Esophagus mucosa (tissue), 1 donor: ENCODE results near the gene C20orf141. TPM values are rescaled to one million over a fixed set of nuclear protein-coding genes. Genes with fewer than 3 reads are reported as not detected.
"Not testable (repeated sequence)": the region's sequence is repeated elsewhere in the genome, so short reads cannot be mapped to it uniquely, and the experiment has no call there.

Source experiments
- ATAC-seq: fragments of 200-7000 bp; cut with Tn5 transposase; one replicate; pipeline ENCODE4 v1.9.1; 2020
- total RNA-seq: library from RNA; stranded (reverse); gene quantifications from one replicate; pipeline ENCODE4 v1.2.4, GENCODE V29; 2023
- donor health status: DM: yes; HTN: yes; CAD: no.

Gene C20orf141, protein sequence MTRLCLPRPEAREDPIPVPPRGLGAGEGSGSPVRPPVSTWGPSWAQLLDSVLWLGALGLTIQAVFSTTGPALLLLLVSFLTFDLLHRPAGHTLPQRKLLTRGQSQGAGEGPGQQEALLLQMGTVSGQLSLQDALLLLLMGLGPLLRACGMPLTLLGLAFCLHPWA
- not detected for total RNA-seq

DNA sequence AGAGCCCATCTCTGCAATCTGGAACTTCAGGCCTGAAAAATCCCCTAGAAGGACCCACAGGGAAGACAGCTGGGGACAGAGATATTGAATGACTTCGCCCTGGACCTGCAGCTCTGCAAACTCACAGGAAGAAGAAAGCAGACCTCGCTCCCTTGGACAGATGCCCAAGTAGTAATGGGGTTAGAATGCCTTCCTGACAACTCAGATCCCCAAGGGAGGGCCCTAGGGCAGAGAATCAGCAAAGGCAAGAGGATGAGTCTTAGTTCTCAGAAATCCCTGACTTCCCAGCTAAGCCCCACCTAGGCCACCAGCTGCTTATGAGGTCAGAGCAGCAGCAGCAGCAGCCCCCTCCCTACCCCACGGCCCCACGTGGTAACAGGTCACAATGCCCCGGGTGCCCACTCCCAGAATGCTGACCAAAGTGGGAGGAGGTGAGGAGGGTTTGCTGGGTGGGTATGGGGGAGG, at the start of gene C20orf141:
Gene C20orf141 (plus strand): TSS at position 401 of the 465 bp plus-strand sequence. CDS start 198 bp downstream, outside the sequence.
- ATAC-seq, result peak; percentile 55

DNA sequence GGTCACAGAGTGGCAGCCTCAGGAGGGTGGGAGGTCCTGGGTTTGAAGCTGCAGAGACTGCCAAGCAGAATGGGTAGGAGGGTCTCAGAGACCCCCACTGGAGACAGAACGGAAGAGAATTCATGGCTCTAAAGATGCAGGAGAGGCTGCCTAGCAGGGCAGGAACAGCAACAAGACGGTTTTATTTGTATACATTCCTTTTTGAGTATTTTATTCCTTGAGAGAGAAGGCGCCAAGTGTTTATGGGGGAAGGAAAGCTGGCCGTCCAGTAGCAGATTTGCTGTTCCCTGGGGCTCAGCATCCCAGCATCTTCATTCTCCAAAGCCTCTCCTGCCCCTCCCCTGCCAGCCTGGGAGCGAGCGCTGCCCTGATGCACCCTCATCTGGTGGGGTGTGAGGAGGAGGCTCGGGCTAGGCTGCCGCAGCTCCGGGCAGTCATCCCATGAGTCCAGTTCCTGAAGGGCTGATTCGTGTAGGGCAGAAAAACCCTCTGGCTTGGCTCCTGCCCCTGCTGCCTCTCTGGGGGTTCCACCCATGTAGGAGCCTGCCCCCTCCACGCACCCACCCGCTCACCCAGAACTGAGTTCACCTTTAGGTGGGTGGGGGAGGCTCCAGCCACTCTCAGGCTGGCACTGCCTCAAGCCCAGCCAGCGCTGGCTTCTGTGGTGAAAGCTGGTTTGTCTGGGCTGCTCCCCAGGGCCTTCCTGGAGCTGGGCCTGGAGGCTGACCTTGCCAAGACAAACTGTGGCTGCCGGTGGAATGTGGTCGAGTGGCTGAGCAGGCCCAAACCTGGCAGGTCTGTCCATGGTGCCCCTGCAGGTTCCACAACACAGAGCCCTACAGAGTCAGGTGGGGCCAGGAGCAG, 46.8 kb upstream of the C20orf141 start:
- ATAC-seq, result peak; percentile 94

DNA sequence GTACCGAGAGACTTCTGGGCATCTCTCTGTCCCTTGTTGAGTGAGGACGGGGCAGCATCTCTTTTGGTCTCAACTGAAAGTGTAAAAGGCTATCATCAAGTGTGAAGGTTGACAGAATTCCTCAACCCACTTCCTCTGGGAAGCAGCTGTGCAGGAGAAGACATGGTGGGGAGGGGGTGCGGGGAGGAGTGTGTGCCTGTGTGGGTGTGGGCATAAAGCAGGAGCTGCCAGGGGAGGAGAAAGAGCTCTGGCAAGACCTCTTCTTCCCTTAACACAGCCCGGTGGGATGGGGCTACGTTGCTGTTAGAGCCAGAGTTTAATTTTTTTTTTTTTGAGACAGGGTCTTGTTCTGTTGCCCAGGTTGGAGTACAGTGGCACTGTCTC, 46.2 kb upstream of the C20orf141 start:
- no peak for ATAC-seq

DNA sequence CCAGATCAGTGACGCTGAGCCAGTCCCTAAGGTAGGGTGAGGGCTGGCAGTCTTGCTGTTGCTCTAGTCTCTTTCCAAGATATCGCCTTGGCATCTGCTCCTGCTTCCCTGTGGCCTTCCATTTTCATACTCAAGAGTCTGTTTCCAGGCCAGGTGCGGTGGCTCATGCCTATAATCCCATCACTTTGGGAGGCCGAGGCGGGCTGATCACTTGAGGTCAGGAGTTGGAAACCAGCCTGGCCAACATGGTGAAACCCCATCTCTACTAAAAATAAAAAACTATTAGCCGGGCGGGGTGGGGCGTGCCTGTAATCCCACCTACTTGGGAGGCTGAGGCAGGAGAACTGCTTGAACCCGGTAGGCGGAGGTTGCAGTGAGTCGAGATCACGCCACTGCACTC, 44.7 kb upstream of the C20orf141 start:
- ATAC-seq, result not testable (repeated sequence)

DNA sequence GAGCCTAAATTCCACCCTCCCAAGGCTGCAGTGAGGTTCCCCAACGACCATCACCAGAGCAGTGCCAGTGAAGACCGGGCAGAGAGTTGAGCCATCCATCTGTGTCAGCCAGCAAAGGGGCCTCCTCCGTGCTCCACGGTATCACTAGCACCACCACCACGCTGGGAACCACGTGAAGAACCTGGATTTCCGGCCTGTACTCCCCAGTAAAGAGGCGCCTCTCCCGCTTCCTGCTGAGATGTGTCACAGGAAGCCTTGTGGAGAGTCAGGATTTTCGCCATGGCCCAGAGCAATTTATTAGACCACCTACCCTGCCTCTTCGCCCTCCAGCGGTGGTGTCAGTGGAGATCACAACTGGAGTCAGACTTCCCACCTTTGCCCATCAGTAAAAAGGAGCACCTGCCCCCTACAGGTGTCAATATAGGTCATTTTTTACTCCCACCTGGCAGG, 43.1 kb upstream of the C20orf141 start:
- no peak for ATAC-seq

DNA sequence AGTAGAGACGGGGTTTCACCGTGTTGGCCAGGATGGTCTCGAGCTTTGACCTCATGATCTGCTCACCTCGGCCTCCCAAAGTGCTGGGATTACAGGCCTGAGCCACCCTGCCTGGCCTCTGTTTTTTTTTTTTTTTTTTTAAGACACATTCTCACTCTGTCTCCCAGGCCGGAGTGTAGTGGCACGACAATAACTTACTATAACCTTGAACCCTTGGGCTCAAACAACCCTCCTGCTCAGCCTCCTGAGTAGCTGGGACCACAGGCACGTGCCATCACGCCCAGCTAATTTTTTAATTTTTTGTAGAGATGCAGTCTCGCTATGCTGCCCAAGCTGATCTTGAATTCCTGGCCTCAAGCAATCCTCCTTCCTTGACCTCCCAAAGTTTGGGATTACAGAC, 41.0 kb upstream of the C20orf141 start:
- no peak for ATAC-seq

DNA sequence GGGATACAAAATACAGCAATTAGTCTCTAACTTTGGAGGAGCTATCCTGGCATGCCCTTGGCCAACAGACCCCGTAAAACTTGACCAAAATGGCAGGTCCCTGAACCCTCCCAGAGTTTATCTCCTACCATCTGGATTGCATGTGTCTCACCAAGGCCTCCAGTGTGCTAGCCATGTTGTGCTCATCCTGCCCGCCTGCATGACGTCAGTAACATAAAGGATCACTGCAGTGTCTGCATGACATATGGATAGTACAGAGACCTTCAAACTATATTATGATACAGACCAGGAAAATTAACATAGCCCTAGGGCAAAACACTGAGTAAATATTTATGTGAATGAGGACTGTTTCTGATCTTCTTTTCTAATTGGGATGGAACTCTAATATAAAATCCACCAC, 39.6 kb upstream of the C20orf141 start:
- no peak for ATAC-seq

DNA sequence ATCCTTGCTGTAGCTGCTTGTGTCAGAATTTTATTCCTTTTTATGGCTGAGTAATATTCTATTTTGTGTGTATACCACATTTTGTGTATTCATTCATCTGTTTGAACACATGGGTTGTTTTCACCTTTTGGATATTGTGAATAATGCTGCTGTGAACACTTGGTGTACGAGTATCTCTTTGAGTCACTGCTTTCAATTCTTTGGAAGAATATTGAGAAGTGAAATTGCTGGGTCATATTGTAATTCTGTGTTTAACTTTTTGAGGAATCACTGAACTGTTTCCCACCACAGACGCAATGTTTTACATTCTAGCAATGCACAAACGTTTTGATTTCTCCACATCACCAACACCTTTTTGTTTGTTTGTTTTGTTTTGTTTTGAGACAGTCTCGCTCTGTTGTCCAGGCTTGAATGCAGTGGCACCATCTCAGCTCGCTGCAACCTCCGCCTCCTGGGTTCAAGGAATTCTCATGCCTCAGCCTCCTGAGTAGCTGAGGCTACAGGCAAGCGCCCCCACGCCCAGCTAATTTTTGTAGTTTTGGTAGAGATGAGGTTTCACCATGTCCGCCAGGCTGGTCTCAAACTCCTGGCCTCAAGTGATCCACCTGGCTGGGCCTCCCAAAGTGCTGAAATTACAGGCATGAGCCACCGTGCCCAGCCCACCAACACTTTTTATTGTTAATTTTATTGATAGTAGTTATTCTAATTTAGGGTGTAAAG, 36.0 kb upstream of the C20orf141 start:
- ATAC-seq, result no peak

DNA sequence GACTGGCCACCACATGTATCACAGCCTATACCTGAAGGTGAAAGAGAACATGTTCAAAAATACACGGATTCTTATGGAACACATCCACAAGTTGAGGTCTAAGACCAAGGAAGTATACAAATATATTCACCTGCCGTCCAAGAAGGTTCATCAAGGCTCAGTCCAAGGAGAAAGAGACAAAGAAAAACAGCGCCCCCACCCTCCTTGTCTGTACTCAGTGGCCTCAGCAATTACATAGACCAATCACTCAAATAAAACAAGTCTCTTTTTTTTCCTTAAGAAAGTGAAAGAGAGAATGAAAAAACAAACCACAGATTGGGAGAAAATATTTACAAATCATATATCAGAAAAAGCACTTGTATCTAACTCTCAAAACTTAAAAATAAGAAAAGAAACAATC, 33.8 kb upstream of the C20orf141 start:
- no peak for ATAC-seq

DNA sequence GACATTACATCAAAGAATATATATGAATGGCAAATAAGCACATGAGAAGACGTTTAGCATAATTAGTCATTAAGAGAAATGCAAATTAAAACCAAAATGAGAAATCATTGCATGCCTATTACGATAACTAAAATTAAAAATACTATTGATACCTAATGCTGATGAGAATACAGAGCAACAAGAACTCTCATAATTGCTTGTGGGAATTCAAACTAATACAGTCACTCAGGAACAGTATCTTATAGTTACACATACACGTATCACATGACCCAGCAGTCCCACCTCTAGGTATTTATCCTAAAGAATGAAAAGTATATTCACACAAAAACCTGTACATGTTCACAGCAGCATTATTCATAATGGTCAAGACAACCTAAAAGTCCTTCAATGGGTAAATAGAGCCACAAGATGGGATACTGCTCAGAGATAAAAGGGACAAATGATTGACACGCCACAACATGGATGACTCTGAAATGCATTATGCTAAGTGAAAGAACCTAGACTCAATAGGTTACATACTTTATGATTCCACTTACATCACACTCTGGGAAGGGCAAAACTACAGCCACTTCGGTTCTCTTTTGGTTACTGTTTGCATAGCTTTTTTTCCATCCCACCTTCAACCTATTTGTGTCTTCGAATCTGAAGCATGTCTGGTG, 30.8 kb upstream of the C20orf141 start:
- no peak for ATAC-seq

DNA sequence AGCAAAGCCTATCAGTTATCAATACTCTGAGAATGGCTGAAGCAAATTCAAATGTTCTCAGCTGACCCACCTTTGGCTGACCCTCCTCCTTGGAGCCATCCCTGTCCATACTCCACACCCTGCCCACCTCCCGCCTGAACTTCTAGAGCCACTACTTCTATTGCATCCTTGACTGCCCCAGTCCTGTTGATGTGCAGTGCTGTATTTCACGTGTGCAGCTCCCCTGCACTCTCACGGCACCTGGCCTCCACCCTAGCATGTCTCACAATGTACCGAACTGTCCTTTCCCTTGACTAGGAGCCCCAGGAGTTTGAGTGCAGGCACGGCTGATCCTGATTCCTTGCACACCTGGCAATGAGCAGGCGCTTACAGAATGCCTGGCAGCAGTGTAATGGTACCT, 21.3 kb upstream of the C20orf141 start:
- ATAC-seq, result no peak

DNA sequence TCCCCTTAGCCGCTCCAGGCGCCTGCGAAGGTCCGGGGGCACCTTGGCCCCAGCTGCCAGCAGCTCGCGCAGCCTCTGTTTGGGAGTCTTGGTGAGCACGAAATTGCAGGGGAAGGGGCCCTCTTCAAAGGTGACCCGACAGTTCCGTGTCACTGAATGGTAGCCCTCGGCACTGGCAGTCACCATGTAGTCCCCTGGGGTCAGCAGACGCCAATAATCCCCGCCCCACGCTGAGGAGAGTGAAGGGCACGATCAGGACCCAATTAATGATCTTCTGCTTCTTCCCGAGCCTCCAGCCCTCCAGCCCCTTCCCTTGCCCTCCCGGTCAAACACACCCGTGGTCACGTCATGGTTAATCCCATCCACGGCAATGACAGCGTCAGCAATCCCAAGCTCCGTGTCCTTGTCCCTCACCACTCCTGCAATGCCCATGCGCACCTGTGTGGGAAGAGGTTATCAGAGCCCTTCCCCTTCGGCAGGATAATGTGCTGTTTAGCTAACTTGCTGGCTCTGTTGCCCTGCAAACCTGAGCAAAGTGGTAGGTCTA, 20.5 kb upstream of the C20orf141 start:
- no peak for ATAC-seq

DNA sequence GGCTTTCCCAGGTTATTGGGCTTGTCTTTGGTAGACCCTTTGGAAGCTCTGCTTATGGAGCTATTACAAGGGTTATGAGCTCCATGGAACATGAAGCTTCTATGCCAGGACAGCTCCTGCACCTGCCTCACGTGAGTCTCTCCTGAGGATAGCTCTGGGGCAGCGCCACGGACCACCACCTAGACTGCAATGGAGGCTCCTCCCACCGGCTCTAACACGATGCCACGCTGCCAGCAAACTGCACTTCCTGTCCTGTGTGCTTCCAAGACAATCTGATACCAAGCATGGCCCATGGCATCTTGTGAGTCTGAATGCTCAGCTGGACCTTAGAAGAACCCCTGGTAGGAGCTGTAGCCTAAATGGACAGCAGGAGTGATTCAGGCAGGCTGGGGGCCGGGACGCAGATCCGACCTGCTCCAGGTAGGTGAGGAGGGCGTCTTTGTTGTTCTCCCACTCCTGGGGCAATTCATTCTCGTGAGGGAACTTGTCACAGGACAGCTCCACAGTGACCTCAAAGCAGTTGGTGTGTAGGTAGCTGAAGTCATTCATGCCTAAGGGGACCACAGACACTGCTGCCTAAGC, 19.8 kb upstream of the C20orf141 start:
- no peak for ATAC-seq

DNA sequence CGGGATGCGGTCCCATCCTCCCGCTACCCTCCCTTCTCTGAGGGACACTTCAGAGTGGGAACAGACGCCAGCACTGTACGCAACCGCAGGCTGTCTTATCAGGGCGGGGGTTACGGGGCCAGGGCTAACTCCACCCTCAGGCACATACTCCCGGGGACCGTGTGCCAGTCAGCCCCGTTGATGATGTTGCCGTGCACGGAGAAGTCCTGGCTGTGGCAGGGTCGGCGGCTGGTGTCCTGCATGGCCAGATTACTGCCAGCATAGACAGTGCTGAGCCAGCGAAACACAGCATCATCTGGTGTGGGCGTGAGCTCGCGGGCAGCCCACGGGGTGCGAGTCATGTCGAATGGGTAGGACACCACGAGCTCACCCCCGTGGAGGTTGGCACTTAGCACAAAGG, 19.3 kb upstream of the C20orf141 start:
- no peak for ATAC-seq

DNA sequence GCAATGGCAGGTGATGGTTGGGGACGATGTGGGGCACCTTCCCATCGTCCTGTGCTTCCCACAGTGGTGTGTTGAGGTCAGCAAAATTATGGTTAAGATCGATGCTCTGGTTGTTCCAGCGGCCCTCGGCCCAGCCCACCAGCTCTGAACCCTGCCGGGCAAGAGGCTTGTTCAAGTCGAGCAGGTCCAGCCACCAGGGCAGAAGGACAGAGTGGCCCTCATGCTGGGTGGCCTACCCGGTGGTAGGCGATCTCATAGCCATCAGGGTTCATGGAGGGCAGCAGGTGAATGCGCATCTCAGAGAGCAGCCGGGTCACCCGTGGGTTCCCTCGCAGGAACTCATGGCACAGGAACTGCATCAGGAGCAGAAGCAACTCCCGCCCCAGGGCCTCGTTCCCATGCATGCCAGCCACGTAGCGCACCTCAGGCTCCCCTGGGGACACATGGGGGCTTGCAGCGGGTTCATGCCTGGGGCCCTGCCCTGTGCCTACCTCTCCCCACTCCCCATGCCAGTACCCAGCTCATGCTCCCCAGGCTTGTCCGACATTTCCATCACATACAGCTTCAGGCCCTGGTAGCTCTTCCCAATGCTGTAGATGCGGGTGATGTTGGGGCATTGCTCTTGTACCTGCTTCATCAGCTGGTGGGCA, 18.7 kb upstream of the C20orf141 start:
- ATAC-seq, result no peak

DNA sequence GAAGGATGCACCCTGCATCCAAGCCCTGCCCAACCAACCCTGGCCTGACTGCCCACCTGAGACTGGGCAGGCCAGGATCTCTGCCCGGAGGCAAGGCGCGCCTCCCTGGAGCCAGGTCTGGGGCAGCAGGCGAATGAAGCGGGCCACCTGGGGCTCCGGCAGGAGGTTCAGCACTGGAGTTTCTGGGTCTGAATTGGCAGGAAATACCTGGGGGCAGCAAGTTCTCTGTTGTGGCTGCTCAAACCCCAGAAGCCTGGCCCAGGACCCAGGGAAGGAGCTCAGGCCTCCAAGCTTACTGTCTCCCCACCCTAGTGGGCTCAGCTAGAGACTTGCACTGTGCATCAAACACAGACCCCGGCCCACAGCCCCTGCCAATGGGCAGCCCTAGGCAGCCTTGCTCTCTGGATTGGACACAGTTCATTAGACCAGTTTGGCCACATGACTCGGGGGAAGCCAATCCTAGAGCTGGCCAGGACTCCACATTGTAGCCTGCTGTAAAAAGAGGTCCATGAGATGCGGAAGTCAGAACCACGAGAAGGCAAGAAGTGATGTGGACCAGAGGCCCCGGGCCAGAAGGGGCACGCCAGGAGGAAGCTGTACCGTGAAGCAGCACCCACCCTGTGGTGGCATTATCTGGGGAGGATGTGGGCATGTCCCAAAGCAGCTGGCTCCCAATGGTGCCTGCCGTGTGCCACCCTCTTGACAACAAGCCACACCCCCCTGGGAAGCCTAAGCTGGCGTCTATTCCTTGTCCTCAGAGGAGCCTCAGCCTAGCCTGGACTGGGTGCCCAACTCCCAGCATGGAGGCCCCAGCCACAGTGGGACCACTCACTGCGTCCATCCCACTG, 17.4 kb upstream of the C20orf141 start:
- ATAC-seq, result no peak

DNA sequence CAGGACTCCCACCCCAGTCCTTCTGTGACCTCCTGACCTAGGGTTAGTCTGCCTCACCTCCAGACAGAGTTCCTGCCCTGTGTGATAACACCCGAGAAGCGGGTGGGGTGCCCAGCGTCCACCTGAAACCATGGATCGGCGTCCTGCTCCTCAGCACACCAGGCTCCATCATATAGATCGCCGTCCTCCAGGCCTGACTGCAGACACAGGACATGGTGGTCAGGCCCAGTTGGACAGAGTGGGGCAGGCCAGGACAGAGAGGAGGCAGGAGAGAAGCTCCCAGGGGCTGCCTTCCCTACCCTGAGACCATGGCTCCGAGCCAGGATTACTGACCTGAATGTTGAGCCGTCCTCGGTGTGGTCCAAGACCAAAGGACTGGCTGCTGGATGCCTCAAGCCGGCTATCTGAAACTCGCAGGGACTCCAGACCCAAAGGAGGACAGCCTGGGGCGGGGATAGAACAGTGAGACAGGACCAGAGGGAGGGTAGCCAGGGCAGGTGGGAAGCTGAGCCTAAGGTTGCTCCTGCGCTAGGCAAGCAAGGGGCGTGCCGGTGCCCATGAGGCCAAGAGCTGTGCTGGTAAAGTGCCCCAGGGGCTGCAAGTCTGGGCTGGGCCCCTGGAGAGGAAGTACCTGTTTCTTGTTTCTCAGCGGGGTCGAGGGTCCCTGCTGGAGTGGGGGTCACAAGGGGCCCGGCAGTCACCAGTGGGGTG, 16.5 kb upstream of the C20orf141 start:
- no peak for ATAC-seq

DNA sequence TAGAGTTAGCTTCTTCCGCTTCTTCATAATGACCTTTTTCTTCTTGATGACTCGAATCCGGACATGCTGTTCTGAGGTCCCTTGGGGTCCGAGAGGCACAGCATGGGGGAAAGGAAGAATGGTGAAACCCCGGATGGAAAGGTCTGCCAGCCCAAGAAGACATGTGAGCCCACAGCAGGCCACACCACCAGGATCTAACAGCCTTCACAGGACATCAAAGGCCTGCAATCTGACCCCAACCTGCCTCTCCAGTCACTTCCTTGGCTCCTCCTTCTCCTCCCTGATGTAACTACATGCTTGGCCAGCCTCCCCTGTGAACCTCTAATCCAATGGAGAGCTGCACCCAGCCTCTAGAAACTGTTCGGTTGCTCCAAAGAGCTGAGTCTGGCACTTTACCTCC, 16.0 kb upstream of the C20orf141 start:
- ATAC-seq, result no peak

DNA sequence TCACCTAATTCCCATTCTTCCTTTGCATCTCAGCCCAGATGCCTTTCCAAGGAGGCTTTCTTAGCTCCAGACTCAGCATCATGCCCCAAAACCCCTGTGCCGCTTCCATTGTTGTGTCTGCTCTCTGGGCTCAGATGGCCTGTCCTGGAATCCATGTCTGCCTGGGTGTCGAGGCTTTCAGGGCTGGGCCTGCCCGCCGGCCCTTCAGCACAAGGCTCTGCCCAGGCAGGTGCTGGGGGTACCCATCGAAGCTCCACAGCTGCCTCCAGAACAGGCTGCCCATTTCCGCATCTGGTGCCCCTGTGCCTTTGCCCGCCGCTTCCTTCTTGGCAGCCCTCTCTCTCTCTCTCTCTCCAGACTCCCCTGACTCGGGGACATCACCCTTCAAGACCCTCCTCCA, 15.5 kb upstream of the C20orf141 start:
- no peak for ATAC-seq
